HL-60 (cell line): ENCODE data around the gene BCAS4.

ENCODE experiments used
- DNase-seq, 2 experiments: peaks; one replicate each; pipeline ENCODE4 v3.0.0-alpha.2; 2010 to 2020; ENCODE audit warnings: low read depth in 1 of 2, low spot score in 1 of 2
- H3K27ac ChIP-seq: fragments of 250-450 bp; sonication (Bioruptor Pico); replicated peaks from 2 replicates; pipeline ENCODE4 v1.5.1; 2020; ENCODE audit warnings: mild to moderate bottlenecking, moderate library complexity
- H3K27me3 ChIP-seq: fragments of 250-450 bp; sonication (Bioruptor Pico); 2 replicates; pipeline ENCODE4 v1.5.1; 2021; ENCODE audit warnings: mild to moderate bottlenecking, moderate library complexity; ENCODE audit not compliant: insufficient read depth, poor library complexity, severe bottlenecking
- H3K4me3 ChIP-seq: replicated peaks from 2 replicates; pipeline ENCODE4 v1.5.1; 2011; ENCODE audit warnings: mild to moderate bottlenecking, control low read depth, low read length; ENCODE audit not compliant: insufficient read depth
- GABPA ChIP-seq: IDR thresholded peaks from 2 replicates; pipeline ENCODE4 v1.6.1; 2012; ENCODE audit warnings: low read depth
- POLR2AphosphoS5 ChIP-seq: IDR thresholded peaks from 2 replicates; pipeline ENCODE4 v1.6.1; 2012; ENCODE audit warnings: low read depth
- SPI1 ChIP-seq: IDR thresholded peaks from 2 replicates; pipeline ENCODE4 v1.6.1; 2012; ENCODE audit warnings: low read depth, mild to moderate bottlenecking, borderline replicate concordance
- TF ChIP-seq, protein P1 (sequence below): IDR thresholded peaks from one replicate; pipeline ENCODE4 v1.5.1; 2011; ENCODE audit warnings: low read length, control low read depth, inconsistent platforms; ENCODE audit not compliant: insufficient read depth
- TF ChIP-seq, protein P2 (sequence below): IDR thresholded peaks from 2 replicates; pipeline ENCODE4 v1.6.1; 2012; ENCODE audit warnings: low read depth; ENCODE audit not compliant: insufficient replicate concordance

The BCAS4 gene

DNA sequence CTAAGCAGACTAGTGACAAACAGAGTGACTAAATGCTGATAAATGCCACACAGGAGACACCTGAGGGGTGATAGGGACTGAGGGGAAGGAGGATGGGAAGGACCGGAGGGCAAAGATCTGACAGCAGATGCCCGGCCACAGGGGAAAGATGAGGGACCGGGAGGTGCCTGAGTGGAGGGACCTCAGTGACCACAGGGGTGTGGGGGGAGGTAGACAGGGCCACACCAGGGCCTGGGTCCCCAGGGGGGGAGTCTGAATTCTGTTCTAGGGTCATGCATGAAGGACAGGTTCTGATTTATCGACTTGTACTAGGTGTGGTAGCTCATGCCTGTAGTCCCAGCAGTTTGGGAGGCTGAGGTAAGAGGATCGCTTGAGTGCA lies 6.9 kb downstream of the BCAS4 start:
- DNase-seq, result no peak
- H3K27ac ChIP-seq, result no peak overlapping the region
- H3K4me3 ChIP-seq, result no peak overlapping the region
- no peaks in the 10 kb centered on the region for H3K27me3 ChIP-seq
- TF ChIP-seq, protein P1, sequence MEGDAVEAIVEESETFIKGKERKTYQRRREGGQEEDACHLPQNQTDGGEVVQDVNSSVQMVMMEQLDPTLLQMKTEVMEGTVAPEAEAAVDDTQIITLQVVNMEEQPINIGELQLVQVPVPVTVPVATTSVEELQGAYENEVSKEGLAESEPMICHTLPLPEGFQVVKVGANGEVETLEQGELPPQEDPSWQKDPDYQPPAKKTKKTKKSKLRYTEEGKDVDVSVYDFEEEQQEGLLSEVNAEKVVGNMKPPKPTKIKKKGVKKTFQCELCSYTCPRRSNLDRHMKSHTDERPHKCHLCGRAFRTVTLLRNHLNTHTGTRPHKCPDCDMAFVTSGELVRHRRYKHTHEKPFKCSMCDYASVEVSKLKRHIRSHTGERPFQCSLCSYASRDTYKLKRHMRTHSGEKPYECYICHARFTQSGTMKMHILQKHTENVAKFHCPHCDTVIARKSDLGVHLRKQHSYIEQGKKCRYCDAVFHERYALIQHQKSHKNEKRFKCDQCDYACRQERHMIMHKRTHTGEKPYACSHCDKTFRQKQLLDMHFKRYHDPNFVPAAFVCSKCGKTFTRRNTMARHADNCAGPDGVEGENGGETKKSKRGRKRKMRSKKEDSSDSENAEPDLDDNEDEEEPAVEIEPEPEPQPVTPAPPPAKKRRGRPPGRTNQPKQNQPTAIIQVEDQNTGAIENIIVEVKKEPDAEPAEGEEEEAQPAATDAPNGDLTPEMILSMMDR, result no peak
- TF ChIP-seq GABPA, result no peak
- TF ChIP-seq POLR2AphosphoS5, result no peak
- no peak for TF ChIP-seq SPI1
- TF ChIP-seq, protein P2, sequence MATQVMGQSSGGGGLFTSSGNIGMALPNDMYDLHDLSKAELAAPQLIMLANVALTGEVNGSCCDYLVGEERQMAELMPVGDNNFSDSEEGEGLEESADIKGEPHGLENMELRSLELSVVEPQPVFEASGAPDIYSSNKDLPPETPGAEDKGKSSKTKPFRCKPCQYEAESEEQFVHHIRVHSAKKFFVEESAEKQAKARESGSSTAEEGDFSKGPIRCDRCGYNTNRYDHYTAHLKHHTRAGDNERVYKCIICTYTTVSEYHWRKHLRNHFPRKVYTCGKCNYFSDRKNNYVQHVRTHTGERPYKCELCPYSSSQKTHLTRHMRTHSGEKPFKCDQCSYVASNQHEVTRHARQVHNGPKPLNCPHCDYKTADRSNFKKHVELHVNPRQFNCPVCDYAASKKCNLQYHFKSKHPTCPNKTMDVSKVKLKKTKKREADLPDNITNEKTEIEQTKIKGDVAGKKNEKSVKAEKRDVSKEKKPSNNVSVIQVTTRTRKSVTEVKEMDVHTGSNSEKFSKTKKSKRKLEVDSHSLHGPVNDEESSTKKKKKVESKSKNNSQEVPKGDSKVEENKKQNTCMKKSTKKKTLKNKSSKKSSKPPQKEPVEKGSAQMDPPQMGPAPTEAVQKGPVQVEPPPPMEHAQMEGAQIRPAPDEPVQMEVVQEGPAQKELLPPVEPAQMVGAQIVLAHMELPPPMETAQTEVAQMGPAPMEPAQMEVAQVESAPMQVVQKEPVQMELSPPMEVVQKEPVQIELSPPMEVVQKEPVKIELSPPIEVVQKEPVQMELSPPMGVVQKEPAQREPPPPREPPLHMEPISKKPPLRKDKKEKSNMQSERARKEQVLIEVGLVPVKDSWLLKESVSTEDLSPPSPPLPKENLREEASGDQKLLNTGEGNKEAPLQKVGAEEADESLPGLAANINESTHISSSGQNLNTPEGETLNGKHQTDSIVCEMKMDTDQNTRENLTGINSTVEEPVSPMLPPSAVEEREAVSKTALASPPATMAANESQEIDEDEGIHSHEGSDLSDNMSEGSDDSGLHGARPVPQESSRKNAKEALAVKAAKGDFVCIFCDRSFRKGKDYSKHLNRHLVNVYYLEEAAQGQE, result no peak

DNA sequence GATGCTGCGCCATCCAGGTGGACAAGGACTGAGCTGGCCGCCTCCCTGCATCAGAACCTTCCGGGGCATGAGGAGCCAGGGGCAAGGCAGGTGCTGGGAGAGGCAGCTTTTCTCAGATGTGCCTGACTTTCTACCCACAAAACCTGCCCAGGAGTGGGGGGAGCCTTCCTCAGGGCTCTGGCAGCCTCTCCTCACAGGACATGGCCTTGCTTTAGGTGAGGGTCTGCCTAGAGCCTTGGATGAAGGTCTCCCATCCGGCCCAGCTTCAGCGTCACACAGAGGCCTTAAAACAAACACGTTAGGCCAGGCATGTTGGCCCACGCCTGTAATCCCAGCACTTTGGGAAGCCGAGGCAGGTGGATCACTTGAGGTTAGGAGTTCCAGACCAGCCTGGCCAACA lies 7.4 kb downstream of the BCAS4 start:
- no peak overlapping the region for H3K27ac ChIP-seq
- no peak overlapping the region for H3K4me3 ChIP-seq

DNA sequence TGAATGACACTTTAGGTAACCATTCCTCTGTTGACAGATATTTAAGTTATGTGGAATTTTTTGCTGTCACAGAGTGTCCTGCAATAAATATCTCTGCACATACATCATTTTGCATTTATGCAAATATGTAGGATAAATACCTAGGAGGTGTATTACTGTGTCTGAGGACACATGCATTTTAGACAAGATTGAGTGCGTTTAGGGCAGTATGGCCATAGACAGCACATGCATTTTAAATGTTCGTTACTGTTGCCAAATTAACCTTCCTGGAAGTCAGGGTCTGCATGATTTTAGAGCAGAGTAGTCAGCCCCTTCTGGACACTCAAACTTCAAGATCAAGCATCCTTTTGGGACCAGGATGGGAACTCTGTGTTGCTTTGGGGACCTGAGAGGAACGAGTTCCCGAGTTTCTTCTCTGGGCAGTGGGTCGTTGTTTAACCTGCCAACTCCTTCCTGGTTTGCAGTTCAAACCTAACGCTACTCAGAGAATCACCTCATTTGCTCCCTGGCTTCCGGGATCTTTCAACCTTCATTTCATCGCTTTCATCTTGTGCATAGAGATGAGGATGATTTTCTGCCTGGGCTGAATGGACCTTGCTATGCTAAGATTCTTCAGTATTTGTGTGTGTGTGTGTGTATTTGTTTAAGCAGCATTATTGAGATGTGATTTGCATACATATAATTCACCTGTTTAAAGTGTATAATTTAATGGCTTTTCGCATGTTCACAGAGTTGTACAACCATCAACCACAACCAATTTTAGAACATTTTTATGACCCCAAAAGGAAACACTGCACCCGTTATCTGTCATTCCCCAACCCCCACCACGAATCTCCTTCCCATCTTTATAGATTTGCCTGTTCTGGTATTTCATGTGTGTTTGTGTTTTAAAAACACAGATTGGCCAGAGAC lies 9.8 kb downstream of the BCAS4 start:
- TF ChIP-seq GABPA (no peak), POLR2AphosphoS5 (no peak), SPI1 (no peak)
- TF ChIP-seq, protein P1, result no peak
- TF ChIP-seq, protein P2, result no peak
- no peak for DNase-seq
- no peak overlapping the region for H3K4me3 ChIP-seq
- H3K27ac ChIP-seq, result no peak overlapping the region
- no peaks in the 10 kb centered on the region for H3K27me3 ChIP-seq

More for the DNA sequence above, 7.4 kb downstream of the BCAS4 start:
- DNase-seq, result no peak
- H3K27me3 ChIP-seq, result no peaks in the 10 kb centered on the region
- TF ChIP-seq SPI1 (no peak), GABPA (no peak), POLR2AphosphoS5 (no peak)
- TF ChIP-seq, protein P2, result no peak
- TF ChIP-seq, protein P1, result no peak
